ENCODE measurements around the gene ARHGEF39.
"Not testable (repeated sequence)": the region's sequence is repeated elsewhere in the genome, so short reads cannot be mapped to it uniquely, and the experiment has no call there.

Gene ARHGEF39

DNA sequence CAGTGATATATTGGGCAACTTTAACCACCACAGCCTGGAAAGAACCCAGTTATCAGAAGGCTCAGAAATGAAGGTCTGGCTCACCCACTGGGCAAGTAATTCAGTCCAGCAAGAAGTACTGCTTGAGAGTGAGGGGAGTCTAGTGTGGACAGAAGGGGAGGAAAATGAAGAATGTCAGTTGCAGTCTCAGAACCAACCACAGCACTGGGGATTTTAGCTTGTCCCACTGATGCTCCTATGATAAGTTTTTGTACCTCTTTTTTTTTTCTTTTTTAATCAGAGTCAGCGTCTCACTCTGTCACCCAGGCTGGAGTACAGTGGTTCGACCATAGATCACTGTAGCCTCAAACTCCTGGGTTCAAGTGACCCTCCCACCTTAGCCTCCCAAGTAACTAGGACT, 37.4 kb downstream of the ARHGEF39 start:
- no peak for DNase-seq (ENCODE audit: low read depth in 2 of 2, low spot score in 1 of 2)

DNA sequence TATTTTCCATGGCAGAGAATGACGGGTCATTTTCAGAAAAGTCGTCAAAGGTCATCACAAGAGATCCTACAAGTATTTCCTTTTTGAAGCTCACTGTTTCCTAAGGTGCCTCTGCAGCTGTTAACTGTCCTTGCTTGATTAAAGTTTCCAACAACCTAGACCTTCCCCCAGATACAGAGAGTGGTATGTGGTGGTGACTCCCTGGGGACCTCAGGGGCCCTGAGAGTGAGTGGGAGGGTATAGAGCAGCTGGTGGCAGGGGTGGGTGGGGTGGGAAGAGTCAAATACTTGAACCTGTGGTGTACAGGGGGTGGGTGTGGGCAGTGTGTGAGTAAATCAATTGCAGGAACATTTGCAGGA, 45.2 kb downstream of the ARHGEF39 start:
- DNase-seq (ENCODE audit: low read depth in 2 of 2, low spot score in 1 of 2) = no peak

DNA sequence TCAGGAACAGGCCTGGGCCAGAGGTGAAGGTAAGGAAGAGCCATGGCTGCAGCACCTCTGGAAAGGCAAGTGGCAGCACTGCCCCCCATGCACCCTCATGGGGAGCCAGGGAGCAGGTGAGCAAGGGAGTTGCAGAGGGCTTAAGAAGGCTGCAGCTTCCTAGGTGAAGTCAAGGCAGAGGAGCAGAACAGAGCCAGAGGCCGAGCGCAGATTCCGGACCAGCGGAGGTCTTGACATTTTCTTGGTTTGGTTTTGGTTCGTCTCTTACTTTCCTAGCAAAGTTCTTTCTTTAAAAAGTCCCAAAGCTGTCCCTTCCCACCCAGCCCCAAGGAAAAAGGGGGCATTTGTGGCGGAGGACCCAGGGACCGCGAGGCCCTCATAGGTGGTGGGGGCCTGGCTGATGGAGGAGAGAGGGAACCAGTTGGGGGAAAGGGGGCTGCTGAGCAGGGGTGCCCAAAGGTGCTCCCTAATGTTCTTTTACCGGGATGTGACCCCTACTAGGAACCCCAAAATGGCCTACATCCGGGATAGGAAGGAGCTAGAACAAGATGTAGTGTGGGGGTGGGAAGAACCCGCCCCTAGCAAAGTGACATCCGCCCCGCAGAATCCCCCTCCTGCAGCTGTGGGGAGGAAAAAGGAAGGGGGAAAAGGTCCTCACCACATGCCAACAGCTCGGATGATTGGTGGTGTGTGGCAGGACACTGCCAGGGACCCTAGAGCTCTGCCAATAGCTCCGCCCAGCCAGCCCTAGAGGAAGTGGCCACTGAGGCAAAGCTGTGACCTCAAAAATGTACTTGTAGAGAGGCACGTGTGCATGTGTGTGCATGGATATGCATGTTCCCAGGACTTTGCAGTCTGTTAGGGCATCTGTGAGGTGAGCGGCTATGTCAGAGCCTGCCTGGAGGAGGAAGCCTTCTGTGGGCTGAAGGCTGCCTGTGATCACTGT, 45.9 kb downstream of the ARHGEF39 start:
- DNase-seq (ENCODE audit: low read depth in 2 of 2, low spot score in 1 of 2) = no peak

DNA sequence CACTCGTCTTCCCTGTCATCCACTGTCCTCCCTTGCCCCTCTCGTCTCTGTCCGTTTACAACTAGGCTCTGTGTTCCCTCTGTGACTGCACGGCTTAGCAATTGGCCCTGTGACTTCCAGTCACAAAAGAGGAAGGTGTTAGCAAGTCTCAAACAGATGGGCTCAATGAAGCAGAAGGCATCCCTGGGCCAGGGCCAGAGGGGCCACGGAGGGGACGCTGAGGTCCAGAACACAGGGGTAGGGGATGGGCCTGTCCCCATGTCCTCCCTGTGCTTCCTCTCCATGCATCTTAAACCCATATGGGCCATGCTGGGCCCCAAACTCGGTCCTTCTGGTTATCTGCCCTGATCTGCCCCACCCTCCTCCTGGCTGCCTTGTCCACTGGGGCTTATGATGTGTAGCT, 46.7 kb downstream of the ARHGEF39 start, which contains the start of gene CD72:
CD72 (minus strand) TSS at position 89 of the 403 bp plus-strand sequence. CDS start 110 bp downstream, outside the sequence.
- no peak for DNase-seq (ENCODE audit: low read depth in 2 of 2, low spot score in 1 of 2)

DNA sequence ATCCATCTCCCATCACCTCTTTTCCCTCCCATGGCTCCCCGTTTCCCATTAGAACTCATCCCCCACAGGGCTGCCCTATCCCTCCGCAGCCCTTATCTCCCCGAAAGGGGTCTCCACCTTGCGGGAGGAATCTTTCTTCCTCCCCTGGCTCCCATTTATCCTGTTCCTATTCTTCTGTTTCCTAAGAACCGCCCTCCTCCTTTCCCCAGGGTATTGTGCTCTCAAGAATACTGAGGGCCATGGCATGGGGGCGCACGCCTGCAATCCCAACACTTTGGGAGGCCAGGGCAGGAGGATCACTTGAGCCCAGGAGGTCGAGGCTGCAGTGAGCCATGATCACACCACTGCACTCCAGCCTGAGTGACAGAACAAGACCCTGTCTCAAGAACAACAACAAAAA, 47.4 kb downstream of the ARHGEF39 start:
- DNase-seq (ENCODE audit: low read depth in 2 of 2, low spot score in 1 of 2) = no peak

DNA sequence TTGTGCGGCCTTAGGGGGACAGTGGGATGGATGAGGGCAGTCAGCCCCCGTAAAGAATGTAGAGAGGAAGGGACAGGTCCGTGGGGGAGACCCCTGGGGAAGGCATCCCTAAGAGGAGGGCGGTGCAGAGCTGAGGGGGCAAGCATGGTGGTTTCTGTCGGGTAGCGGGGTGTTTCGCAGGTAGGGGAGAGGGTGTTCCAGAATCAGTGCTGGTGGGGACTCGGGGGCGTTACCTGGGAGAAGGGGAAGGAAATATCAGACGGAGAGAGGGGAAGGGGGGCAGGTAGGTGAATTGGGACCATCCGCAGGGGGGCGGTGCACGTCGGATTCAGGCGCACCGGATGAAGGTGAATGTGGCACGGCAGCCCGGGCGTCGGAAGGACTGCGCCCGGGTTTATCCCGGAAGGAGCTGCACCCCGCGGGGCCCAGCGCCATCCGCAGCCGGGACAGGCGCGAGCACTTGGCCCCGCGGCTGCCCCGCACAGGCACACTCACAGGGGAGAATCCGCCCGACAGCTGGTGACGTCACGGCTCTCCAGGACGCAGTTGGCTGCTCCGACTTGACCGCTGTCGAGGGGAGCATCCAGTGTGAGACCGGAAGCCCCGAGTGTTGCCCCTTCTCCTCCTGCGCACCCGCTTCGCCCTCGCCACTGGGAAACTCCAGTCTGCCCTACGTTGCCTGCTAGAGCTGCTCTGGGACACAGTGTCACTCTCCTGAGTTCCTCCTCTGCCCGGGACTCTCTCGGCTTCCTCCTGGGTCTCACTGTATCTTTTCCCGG, 48.1 kb downstream of the ARHGEF39 start:
- DNase-seq (ENCODE audit: low read depth in 2 of 2, low spot score in 1 of 2) = peak in 1 of 2 donors; percentile 41

DNA sequence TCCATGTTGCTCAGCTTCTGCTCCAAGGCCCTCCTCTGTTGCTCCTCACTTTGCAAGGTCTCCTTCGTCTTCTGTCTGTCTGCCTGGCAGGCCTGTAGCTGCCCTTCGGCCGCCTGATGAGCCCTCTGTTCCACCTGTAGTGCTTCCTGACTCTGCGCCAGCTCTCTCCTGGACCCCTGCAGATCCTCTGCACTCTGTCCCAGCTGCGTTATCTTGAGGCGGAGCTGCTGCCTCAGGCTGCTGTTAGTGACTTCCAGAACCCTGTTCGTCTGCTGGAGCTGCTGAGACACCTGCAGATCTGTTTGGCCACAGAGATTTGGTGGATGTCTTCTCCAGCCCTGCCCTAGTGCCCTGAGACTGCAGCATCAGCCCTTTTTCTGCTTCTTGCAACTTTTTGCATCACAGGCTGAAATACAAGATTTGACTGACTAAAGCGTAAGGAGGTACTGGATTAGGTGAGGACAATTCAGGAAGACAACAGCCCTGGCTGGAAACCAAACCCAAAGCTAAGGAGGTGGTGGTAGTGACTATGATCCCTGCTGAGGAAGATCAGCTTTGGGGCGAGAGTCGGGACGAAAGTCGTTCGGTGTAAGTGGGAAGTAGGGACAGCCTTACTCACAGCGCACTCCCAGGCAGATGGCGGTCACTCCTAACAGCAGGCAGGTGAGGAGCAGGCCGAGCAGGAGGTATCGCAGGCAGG, 48.9 kb downstream of the ARHGEF39 start:
- DNase-seq (ENCODE audit: low read depth in 2 of 2, low spot score in 1 of 2) = no peak

DNA sequence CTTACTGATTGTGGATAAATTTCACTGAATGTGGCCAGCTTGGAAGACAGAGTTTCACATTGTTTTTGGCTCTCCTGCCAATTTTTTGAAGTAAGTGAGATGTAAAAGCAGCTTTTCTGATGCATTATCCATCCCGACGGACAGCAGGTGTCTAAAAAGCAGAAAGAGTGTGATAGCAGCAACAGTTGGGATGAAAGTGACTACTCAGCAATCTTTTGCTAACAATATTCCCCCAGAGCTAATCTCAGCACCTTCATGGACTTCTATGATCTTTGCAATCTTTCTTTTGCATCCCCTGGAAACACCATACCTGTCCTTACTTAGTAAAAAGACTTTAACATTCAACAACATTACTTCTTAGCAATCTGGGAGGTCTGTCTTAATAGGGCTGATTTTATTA, 52.2 kb downstream of the ARHGEF39 start:
- DNase-seq (ENCODE audit: low read depth in 2 of 2, low spot score in 1 of 2) = no peak

DNA sequence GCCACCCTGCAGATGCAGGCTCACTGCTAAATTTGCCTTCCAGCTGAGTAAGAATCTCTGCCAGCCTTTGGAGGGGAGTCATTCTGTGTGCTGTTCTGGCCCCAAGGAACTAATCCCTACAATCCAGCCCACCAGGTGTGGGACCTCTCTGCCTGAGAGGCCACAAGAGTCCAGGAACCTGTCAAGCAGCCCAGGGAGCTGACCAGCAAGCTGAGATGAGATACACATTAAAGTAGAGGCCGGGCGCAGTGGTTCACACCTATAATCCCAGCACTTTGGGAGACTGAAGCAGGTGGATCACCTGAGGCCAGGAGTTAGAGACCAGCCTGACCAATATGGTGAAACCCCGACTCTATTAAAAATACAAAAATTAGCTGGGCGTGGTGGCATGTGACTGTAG, 52.9 kb downstream of the ARHGEF39 start:
- DNase-seq (ENCODE audit: low read depth in 2 of 2, low spot score in 1 of 2) = not testable (repeated sequence)

DNA sequence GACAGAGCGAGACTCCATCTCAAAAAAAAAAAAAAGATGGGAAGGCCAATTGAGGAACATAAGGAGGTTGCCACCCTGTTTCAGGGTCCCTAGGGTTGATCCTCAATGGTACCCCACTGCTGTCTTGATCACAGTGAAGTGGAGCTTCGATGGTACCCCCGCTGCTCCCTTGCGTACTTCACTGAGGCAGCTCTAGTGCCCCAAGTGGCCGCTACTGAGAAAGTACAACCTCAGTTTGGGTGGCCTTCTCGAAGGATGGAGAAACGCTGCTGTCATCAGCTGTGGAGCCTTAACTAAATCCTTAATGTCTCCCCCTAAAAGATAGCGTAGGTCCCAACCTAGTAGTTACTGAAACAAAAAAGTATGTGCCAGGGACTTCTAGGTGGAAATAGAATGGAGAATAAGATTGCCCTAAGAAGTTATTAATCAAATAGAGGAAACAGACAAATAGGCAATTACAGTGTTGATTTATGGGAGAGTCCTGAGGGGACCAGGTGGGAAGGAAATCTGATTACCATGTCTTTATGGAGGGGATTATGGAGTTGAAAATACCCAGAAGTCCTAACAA, 53.7 kb downstream of the ARHGEF39 start:
- no peak for DNase-seq (ENCODE audit: low read depth in 2 of 2, low spot score in 1 of 2)

DNA sequence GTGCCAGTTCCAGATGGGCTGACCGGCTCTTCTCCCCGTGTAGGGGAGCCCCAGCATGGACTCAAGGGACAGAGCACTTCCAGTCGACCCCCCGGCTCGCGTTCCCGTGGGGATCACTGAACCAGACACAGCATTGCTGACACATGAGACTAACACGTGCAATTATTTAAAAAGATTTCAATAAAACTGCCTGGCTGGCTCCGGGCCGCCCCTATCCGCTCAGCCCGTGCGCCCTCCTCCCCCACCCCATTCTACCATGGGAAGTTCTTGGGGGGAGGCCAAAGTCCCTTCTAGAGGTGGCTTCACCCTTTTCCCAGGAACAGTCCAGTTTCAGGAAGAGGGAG, 55.2 kb downstream of the ARHGEF39 start:
- no peak for DNase-seq (ENCODE audit: low read depth in 2 of 2, low spot score in 1 of 2)
